CD8-positive, alpha-beta memory T cell (primary cell): ENCODE results near the gene KRTAP9-3. TPM values are rescaled to one million over a fixed set of nuclear protein-coding genes. Genes with fewer than 3 reads are reported as not detected.
"Not testable (repeated sequence)": the region's sequence is repeated elsewhere in the genome, so short reads cannot be mapped to it uniquely, and the experiment has no call there.

Experiments
- CTCF ChIA-PET: fragments of 350-600 bp; sonication (Branson Sonifier 250); formaldehyde crosslinking; loops from one replicate; lab custom pipeline; 2021; ENCODE audit warnings: antibody characterized with exemption; lab: Charles Lee
- POLR2A ChIA-PET: fragments of 350-600 bp; sonication (Branson Sonifier 250); formaldehyde crosslinking; loops from one replicate; lab custom pipeline; 2021; ENCODE audit warnings: antibody characterized with exemption; lab: Charles Lee
- DNase-seq, 5 donors: peaks; one replicate each; pipeline versions ENCODE4 v3.0.0 to v3.0.0-alpha.2; 2020 to 2022; ENCODE audit warnings: mixed read lengths in 1 of 5
- H3K27ac ChIP-seq: one replicate; pipeline ENCODE4 v1.7.0; 2013; ENCODE audit warnings: low read depth, mild to moderate bottlenecking, low read length, moderate library complexity
- H3K27me3 ChIP-seq: 2 replicates; pipeline ENCODE4 v1.7.0; 2013; ENCODE audit warnings: low read length, mild to moderate bottlenecking; ENCODE audit not compliant: insufficient read depth, poor library complexity, severe bottlenecking
- H3K36me3 ChIP-seq: 2 replicates; pipeline ENCODE4 v1.7.0; 2013; ENCODE audit warnings: mild to moderate bottlenecking, low read length, moderate library complexity; ENCODE audit not compliant: insufficient read depth
- H3K4me1 ChIP-seq: 2 replicates; pipeline ENCODE4 v1.7.0; 2013; ENCODE audit warnings: mild to moderate bottlenecking, low read length, moderate library complexity; ENCODE audit not compliant: insufficient read depth
- H3K4me3 ChIP-seq: 2 replicates; pipeline ENCODE4 v1.7.0; 2013; ENCODE audit warnings: mild to moderate bottlenecking, low read length
- H3K9me3 ChIP-seq: 2 replicates; pipeline ENCODE4 v1.7.0; 2013; ENCODE audit warnings: mild to moderate bottlenecking, low read length
- H3K27ac Mint-ChIP-seq, 8 donors: one replicate each; pipeline ENCODE4 v1.8.0; 2020 to 2021; ENCODE audit warnings: mixed read lengths in 8 of 8, mild to moderate bottlenecking in 6 of 8, inconsistent platforms in 3 of 8, moderate library complexity in 3 of 8
- H3K27me3 Mint-ChIP-seq, 2 donors: one replicate each; pipeline ENCODE4 v1.8.0; 2020 to 2021; ENCODE audit warnings: mixed read lengths in 2 of 2, mild to moderate bottlenecking in 1 of 2, moderate library complexity in 1 of 2
- H3K36me3 Mint-ChIP-seq, 3 donors: one replicate each; pipeline ENCODE4 v1.8.0; 2020 to 2021; ENCODE audit warnings: mixed read lengths in 3 of 3, inconsistent platforms in 1 of 3, mild to moderate bottlenecking in 1 of 3
- H3K4me1 Mint-ChIP-seq, 3 donors: one replicate each; pipeline ENCODE4 v1.8.0; 2020 to 2021; ENCODE audit warnings: mixed read lengths in 3 of 3, inconsistent platforms in 1 of 3, mild to moderate bottlenecking in 1 of 3
- H3K4me3 Mint-ChIP-seq, 7 donors: one replicate each; pipeline ENCODE4 v1.8.0; 2020 to 2021; ENCODE audit warnings: mixed read lengths in 7 of 7, mild to moderate bottlenecking in 6 of 7, moderate library complexity in 4 of 7, inconsistent platforms in 2 of 7
- H3K9me3 Mint-ChIP-seq, 5 donors: one replicate each; pipeline ENCODE4 v1.8.0; 2020 to 2022; ENCODE audit warnings: mixed read lengths in 5 of 5, mild to moderate bottlenecking in 3 of 5, moderate library complexity in 2 of 5, inconsistent platforms in 1 of 5
- polyA plus RNA-seq: library from polyadenylated mRNA; unstranded; fragments of 300-500 nt; fragmentation: Illumina TruSeq; gene quantifications from one replicate; pipeline ENCODE4 v1.2.3, GENCODE V29; 2021
- total RNA-seq, 2 experiments: library from RNA; stranded (reverse); gene quantifications; one replicate each; pipeline ENCODE4 v1.2.3, GENCODE V29; 2021

KRTAP9-3 gene, protein sequence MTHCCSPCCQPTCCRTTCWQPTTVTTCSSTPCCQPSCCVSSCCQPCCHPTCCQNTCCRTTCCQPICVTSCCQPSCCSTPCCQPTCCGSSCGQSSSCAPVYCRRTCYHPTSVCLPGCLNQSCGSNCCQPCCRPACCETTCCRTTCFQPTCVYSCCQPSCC
- not detected for total RNA-seq
- polyA plus RNA-seq: not detected

GRCh38 chr17:41232399-41233105 lies at the start of gene KRTAP9-3:
Gene KRTAP9-3, plus strand, starts transcription at chr17:41232449. Its CDS starts 53 bp downstream, at chr17:41232502.
- H3K27me3 ChIP-seq, H3K4me1 ChIP-seq, H3K9me3 Mint-ChIP-seq, H3K36me3 ChIP-seq, H3K4me3 Mint-ChIP-seq, CTCF ChIA-PET, H3K4me3 ChIP-seq, DNase-seq, POLR2A ChIA-PET, H3K9me3 ChIP-seq, H3K27ac Mint-ChIP-seq, H3K4me1 Mint-ChIP-seq, H3K36me3 Mint-ChIP-seq, H3K27ac ChIP-seq: not testable (repeated sequence)
- H3K27me3 Mint-ChIP-seq: peaks cover 19 to 60% of the 10 kb centered on the region in 2 donors

DNA sequence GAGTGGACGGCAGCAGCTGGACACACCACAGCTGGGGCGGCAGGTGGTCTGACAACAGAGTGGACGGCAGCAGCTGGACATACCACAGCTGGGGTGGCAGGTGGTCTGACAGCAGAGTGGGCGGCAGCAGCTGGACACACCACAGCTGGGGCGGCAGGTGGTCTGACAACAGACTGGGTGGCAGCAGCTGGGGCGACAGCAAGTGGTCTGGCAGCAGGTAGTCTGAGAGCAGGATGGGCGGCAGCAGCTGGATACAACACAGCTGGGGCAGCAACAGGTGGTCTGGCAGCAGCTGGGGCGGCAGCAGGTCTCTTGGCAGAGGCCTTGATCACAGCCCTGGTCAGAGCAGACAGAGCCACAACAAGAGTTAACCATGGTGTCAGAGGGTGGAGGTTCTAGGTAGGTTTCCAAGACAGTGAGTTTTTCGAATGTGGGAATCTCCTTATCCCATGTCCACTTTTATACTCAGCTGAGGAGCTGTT lies 47.7 kb upstream of the KRTAP9-3 start, which contains the start of gene KRTAP4-1:
Gene KRTAP4-1, minus strand, starts transcription at position 432 of the 482 bp plus-strand sequence. Its CDS starts 57 bp downstream, at position 375.
- no peaks in the 10 kb centered on the region for H3K36me3 Mint-ChIP-seq
- H3K4me1 Mint-ChIP-seq: no peaks in the 10 kb centered on the region
- H3K4me3 Mint-ChIP-seq: no peak within 1 kb of the TSS
- H3K9me3 Mint-ChIP-seq: no peaks in the 10 kb centered on the region
- no peak for DNase-seq
- Histone ChIP-seq H3K4me3 (no peak within 1 kb of the TSS), H3K27me3 (no peaks in the 10 kb centered on the region), H3K36me3 (no peaks in the 10 kb centered on the region), H3K9me3 (no peaks in the 10 kb centered on the region), H3K4me1 (no peaks in the 10 kb centered on the region), H3K27ac (no peak within 1 kb of the TSS)
- ChIA-PET POLR2A (no interaction called here), CTCF (interaction anchor here (0.8 kb wide), 1 partner anchor 9 kb away, joined by 3 read pairs; no protein-coding TSS in a partner anchor)
- peaks cover 16 to 48% of the 10 kb centered on the region in 2 donors for H3K27me3 Mint-ChIP-seq
- H3K27ac Mint-ChIP-seq: peak within 1 kb of the TSS in 1 of 8 donors; percentile 83

- no peak overlapping the region for H3K27ac Mint-ChIP-seq
- H3K4me3 Mint-ChIP-seq: no peak overlapping the region
- peaks cover 16 to 50% of the 10 kb centered on the region in 2 donors for H3K27me3 Mint-ChIP-seq
- CTCF ChIA-PET: interaction anchor here (0.8 kb wide), 1 partner anchor 9 kb away, joined by 3 read pairs; no protein-coding TSS in a partner anchor
- Histone ChIP-seq H3K4me3 (no peak overlapping the region), H3K9me3 (no peaks in the 10 kb centered on the region), H3K27ac (no peak overlapping the region), H3K4me1 (no peaks in the 10 kb centered on the region), H3K36me3 (no peaks in the 10 kb centered on the region), H3K27me3 (no peaks in the 10 kb centered on the region)
- H3K36me3 Mint-ChIP-seq: no peaks in the 10 kb centered on the region
- H3K4me1 Mint-ChIP-seq: no peaks in the 10 kb centered on the region
- POLR2A ChIA-PET: no interaction called here
- H3K9me3 Mint-ChIP-seq: no peaks in the 10 kb centered on the region
- no peak for DNase-seq
Observed at GRCh38 chr17:41185001-41185400, 47.2 kb upstream of the KRTAP9-3 start.

- Histone ChIP-seq H3K4me3 (no peak overlapping the region), H3K27me3 (no peaks in the 10 kb centered on the region), H3K9me3 (no peaks in the 10 kb centered on the region), H3K36me3 (no peaks in the 10 kb centered on the region), H3K4me1 (no peaks in the 10 kb centered on the region), H3K27ac (no peak overlapping the region)
- H3K4me1 Mint-ChIP-seq: no peaks in the 10 kb centered on the region
- H3K36me3 Mint-ChIP-seq: no peaks in the 10 kb centered on the region
- H3K9me3 Mint-ChIP-seq: no peaks in the 10 kb centered on the region
- DNase-seq: no peak
- CTCF ChIA-PET: no interaction called here
- peaks cover 23 to 62% of the 10 kb centered on the region in 2 donors for H3K27me3 Mint-ChIP-seq
- no peak overlapping the region for H3K4me3 Mint-ChIP-seq
- no peak overlapping the region for H3K27ac Mint-ChIP-seq
- POLR2A ChIA-PET: no interaction called here
Observed at GRCh38 chr17:41186872-41187271, 45.4 kb upstream of the KRTAP9-3 start.

DNA sequence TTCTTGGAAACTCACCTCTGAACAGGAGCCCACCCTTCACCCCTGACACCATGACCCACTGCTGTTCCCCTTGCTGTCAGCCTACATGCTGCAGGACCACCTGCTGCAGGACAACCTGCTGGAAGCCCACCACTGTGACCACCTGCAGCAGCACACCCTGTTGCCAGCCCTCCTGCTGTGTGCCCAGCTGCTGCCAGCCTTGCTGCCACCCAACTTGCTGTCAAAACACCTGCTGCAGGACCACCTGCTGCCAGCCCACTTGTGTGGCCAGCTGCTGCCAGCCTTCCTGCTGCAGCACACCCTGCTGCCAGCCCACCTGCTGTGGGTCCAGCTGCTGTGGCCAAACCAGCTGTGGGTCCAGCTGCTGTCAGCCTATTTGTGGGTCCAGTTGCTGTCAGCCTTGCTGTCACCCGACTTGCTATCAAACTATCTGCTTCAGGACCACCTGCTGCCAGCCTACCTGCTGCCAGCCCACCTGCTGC lies 42.4 kb upstream of the KRTAP9-3 start, which contains the start of gene KRTAP9-1:
Gene KRTAP9-1, plus strand, starts transcription at position 51 of the 482 bp plus-strand sequence. Its CDS starts 0 bp downstream, at position 51.
- H3K4me1 ChIP-seq, CTCF ChIA-PET, H3K27ac Mint-ChIP-seq, H3K9me3 ChIP-seq, H3K36me3 ChIP-seq, H3K4me1 Mint-ChIP-seq, H3K27me3 ChIP-seq, H3K9me3 Mint-ChIP-seq, H3K4me3 Mint-ChIP-seq, DNase-seq, H3K27ac ChIP-seq, POLR2A ChIA-PET, H3K4me3 ChIP-seq: not testable (repeated sequence)
- peaks cover 23 to 56% of the 10 kb centered on the region in 2 donors for H3K27me3 Mint-ChIP-seq
- H3K36me3 Mint-ChIP-seq: peaks cover 0 to 12% (median 0%) of the 10 kb centered on the region in 3 donors

DNA sequence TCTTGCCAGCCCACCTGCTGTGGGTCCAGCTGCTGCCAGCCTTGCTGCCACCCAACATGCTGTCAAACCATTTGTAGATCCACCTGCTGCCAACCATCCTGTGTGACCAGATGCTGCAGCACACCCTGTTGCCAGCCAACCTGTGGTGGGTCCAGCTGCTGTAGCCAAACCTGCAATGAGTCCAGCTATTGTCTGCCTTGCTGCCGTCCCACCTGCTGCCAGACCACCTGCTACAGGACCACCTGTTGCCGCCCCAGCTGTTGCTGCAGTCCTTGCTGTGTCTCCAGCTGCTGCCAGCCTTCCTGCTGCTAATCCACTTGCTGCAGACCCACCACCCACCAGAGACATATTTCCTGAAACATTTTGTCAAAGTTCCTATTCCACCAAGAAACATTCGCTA lies 41.9 kb upstream of the KRTAP9-3 start:
- CTCF ChIA-PET: no interaction called here
- H3K9me3 Mint-ChIP-seq: peaks cover 0 to 6% (median 0%) of the 10 kb centered on the region in 5 donors

GRCh38 chr17:41196068-41196467 lies 36.2 kb upstream of the KRTAP9-3 start:
- Mint-ChIP-seq H3K36me3 (peaks cover 0 to 18% (median 0%) of the 10 kb centered on the region in 3 donors), H3K27ac (no peak overlapping the region), H3K27me3 (peaks cover 16 to 25% of the 10 kb centered on the region in 2 donors), H3K4me1 (no peaks in the 10 kb centered on the region), H3K9me3 (peaks cover 2 to 13% (median 4%) of the 10 kb centered on the region in 5 donors), H3K4me3 (no peak overlapping the region)
- CTCF ChIA-PET: no interaction called here
- POLR2A ChIA-PET: no interaction called here
- H3K4me3 ChIP-seq: no peak overlapping the region
- no peaks in the 10 kb centered on the region for H3K36me3 ChIP-seq
- H3K9me3 ChIP-seq: no peaks in the 10 kb centered on the region
- H3K27me3 ChIP-seq: no peaks in the 10 kb centered on the region
- no peak for DNase-seq
- H3K27ac ChIP-seq: no peak overlapping the region
- H3K4me1 ChIP-seq: no peaks in the 10 kb centered on the region

More for the DNA sequence above, 41.9 kb upstream of the KRTAP9-3 start:
- Histone ChIP-seq H3K27ac (no peak overlapping the region), H3K9me3 (no peaks in the 10 kb centered on the region), H3K4me1 (no peaks in the 10 kb centered on the region), H3K27me3 (no peaks in the 10 kb centered on the region), H3K36me3 (no peaks in the 10 kb centered on the region), H3K4me3 (no peak overlapping the region)
- H3K4me1 Mint-ChIP-seq: no peaks in the 10 kb centered on the region
- H3K27ac Mint-ChIP-seq: no peak overlapping the region
- peaks cover 0 to 12% (median 0%) of the 10 kb centered on the region in 3 donors for H3K36me3 Mint-ChIP-seq
- no peak for DNase-seq
- H3K4me3 Mint-ChIP-seq: no peak overlapping the region
- POLR2A ChIA-PET: no interaction called here
- H3K27me3 Mint-ChIP-seq: peaks cover 23 to 56% of the 10 kb centered on the region in 2 donors
